HG03064 (cell line): ENCODE measurements around the gene MFAP3L.

Experiments
- ATAC-seq: cut with Tn5 transposase; IDR thresholded peaks from one replicate; pipeline ENCODE4 v1.9.1; 2021; ENCODE audit warnings: low read depth; ENCODE audit not compliant: unreplicated experiment

MFAP3L gene

GRCh38 chr4:169996379-169997240 lies 29.6 kb downstream of the MFAP3L start:
- no peak for ATAC-seq

DNA sequence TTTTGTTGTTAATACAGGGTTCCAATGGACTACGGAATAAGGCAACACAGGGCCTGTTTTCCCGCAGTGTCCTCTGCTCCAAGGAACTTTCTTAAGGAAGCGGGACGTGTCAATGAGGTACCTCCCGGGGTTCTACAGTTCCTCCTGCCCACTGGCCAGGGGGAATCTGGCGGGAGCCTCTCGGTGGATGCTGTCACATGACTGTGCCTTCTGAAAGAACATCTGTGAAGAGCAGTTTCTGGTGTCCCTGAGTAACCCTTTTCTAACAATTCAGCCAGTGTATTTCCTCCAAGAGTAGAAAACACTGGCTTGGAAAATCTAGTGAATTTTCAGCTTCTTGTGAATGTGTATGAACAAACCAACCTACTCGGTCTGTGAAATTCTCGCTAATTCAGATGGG lies 32.7 kb downstream of the MFAP3L start:
- ATAC-seq: no peak

- ATAC-seq: no peak
These were observed 37.9 kb downstream of the MFAP3L start for GRCh38 chr4:169988252-169988651.

DNA sequence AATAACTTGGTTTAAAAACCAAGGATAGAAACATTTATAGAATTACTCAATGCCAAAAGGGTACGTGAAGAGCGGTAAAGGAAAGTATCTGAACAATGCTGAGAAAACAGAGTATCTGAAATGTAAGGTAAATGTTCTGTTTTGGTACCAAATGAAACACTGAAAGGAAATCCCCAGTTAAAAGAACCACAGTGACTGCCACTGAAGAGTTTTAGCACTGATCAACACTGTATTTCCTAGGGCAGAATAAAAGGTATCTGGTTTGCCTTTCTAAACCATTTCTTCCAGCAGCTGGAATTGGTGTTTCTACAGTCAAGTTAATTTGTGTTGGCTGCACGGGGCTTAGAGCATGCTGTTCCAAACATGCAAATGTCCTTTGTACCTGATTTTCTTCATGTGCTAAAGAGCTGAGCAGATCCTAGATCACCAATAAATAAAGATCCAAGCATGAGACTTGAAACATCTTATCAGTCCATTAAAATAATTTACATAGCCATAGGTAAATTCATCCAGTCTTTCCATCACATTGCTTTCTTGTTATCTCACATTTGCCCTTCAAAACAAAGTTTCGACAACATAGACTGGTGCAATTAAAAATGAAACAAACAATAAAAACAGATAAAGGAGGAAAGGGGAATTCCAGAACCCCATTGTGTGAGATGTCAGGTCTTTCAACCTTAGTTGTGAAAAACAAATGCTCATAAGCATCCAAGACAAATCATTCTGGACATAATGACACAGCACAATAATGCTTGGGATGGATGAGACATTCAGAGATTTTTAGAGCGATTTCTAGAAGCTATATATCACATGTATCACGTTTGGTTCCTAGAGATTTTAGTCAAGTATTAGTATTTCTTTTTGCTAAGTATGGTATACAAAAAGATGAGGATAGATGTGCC lies 38.6 kb downstream of the MFAP3L start:
- no peak for ATAC-seq

DNA sequence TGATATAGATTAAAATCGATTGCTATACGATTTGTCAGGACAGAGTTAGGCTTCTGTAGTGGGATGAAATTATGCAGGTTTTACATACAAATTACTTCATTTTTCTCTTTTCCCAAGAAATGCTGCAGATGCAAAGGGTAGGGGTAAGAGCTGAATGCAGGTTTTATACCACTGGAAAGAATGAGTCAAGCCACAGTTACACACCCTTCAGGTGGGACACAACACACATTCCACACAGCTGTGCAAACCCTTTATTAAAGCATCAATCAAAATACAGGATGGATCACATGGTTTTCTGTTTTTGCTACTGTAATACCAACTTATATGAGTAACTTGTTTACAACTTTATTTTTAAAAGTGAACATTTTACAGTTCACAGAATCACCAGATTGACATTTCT lies 39.8 kb downstream of the MFAP3L start:
- ATAC-seq: no peak

DNA sequence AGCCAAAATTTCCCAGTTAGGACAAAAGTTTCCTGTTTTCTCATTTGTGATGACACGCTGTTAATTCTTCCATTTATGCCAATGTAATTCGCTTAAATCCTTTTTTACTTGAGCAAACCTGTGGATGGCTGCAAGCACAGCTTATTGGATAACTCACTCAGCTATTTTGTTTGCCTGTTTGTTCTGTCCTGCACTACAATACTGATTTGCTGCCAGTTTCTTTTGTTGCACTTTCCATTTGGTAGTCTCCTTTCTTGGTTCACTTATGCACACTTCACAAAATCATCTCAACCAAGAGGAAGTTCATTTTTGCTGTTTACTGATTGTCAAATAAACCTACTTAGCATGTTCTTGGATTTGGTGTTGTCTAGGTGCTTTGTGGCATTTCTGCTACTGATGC lies 40.3 kb downstream of the MFAP3L start:
- ATAC-seq: no peak

GRCh38 chr4:169984745-169985144 lies 41.5 kb downstream of the MFAP3L start:
- no peak for ATAC-seq

- ATAC-seq: no peak
These were observed 42.0 kb downstream of the MFAP3L start for GRCh38 chr4:169984173-169984572.

DNA sequence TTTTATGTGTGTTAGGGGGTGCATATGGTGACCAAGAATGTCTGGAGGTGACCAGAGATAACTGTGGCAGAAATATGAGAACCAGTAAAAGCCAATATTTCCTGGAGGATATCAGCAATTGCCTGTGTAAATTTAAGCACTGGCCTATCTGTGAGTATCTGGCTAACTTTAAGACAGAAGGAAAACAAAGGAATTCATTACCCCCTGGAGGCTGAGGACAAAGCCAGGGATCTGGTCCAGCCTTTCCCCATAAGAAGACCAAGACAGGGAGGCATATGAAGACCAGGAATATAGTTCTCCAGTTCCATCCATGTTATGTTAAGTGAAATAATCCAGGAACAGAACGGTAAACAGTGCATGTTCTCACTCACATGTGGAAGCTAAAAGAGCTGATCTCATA lies 49.2 kb downstream of the MFAP3L start:
- no peak for ATAC-seq

GRCh38 chr4:169975838-169976796 lies 50.1 kb downstream of the MFAP3L start:
- no peak for ATAC-seq

DNA sequence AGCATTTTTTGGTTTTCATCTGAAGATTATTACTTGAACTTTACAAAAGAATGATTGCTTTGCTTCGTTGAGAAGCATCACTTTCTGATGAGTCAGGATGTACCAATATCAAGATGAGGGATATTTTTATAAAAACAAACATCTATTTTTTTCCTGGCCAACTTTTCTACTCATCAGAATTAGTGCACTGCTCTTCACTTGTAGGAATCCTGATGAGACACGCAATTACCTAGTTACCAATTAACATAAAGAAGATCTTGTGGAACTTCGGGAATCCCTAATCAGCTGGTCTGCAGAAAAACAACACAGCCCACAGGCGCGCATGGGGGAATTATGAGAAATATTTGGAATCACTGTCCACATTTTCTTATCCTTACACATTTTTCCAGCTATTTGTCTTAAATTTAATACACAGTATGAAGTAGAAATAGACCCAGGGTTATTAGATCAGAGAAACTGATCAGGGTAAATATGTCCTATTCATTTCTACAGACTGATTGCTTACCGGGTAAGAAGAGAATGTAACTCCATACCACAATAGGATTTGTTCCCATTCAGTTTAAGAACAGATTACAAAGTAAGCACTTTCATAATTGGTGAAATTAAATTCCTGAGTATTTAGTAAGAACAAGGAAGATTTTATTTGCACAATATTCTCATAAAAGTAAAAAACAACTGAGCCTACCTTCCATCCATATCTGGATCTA lies 50.9 kb downstream of the MFAP3L start:
- no peak for ATAC-seq

DNA sequence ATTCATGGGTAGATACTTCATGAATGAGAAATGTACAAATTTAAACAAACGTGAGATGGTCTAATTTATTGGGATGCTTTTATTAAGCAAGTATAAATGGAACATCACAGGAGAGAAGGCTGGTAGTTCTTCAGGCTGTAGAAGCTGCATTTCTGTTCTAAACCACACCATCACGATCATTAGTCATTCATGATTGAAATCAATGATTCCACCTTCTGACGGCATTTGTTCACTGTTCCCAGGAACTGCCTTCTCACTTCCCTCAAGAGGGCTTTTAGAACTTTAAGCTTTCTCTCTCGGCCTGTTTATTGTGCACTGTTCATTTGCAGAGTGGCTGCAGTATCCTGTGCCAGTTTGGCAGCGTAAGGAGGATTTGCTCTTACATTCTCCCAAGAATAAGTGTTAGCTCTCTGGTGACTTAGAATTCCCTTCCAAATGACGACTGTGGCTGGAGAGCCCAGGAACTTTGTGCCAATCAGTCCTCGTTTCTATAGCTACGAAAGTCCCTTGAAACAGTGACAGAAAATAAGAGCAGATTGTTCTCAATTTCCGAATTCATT lies 54.7 kb downstream of the MFAP3L start:
- no peak for ATAC-seq

DNA sequence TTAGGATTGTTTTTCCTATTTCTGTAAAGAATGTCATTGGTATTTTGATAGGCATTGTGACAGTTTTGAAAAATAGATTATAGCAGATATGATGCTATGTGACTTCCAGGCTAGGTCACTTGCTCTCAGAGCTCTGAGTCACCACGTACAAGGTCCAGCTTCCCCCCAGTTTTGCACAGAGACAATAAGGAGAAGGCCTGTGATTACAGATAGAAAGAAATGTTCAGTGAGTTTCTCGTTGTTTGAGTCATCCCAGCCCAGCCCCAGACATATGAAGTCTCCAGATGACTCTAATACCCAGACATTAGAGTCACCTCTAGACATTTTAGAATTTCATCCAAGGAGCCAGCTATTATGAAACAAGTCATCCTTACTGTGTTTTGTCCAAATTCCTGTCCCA lies 57.2 kb downstream of the MFAP3L start:
- no peak for ATAC-seq

GRCh38 chr4:169963998-169964397 lies 62.2 kb downstream of the MFAP3L start:
- no peak for ATAC-seq

- ATAC-seq: no peak
These were observed 66.9 kb downstream of the MFAP3L start for GRCh38 chr4:169959254-169959653.

DNA sequence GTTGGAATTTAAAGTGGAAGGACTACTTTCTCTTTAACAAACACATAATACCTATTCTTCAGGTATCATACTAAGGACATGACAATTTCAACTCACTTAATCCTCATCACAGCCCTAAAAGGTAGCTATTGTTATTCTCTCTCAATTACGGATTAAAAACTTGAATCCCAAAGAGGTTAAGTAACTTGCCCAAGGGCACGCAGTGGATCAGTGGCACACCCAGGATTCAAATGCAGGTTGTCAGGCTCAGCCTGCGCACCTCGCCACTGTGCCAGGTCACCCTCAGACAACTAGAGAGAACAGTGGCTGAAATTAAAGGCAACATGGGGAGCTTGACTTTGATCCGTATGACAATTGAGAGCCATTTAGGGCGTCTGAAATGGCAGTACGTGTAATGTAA lies 67.6 kb downstream of the MFAP3L start:
- no peak for ATAC-seq

DNA sequence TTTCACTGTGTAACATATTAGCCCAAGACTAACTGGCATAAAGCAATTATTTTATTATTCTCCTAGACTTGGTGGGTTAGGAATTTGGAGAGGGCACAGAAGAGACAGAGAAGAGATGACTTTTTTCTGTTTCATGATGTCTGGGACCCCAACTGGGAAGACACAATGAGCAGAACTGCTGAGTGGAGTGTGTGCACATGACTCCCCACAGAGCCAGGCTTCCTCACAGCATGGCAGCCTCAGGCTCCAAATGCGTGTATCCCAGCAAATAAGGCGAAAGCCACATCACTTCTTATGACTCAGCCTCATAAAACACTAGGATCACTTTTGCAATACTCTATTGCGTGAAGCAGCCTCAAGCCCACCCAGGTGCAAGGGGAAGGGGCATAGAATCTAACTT lies 68.4 kb downstream of the MFAP3L start:
- no peak for ATAC-seq

GRCh38 chr4:169956091-169956843 lies 69.9 kb downstream of the MFAP3L start:
- ATAC-seq: no peak

DNA sequence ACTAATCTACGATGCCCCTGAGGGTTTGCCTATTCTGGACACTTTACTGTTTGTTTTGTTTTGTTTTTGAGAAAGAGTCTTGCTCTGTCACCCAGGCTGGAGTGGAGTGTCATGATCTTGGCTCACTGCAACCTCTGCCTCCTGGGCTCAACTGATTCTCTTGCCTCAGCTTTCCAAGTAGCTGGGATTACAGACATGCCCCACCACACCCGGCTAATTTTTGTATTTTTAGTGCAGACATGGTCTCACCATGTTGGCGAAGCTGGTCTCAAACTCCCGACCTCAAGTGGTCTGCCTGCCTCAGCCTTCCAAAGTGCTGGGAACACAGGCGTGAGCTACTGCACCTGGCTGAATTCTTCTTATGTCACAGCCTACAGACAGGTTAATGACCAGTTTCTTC lies 70.7 kb downstream of the MFAP3L start:
- no peak for ATAC-seq
